Measurements from ENCODE around the gene INSL3.

The INSL3 gene

GRCh38 chr19:17817668-17818363 lies 3.5 kb downstream of the INSL3 start:
- H3K9me3 ChIP-seq (replicated peaks; ENCODE audit: insufficient read depth, low read length), result no peaks in the 10 kb centered on the region
- H3K4me2 ChIP-seq (ENCODE audit: low read depth, low read length), result no peak overlapping the region
- no peaks in the 10 kb centered on the region for H3K79me2 ChIP-seq (ENCODE audit: low read length)
- H3K9ac ChIP-seq (ENCODE audit: low read length), result no peak overlapping the region
- no peak overlapping the region for H3K4me3 ChIP-seq (ENCODE audit: low read length)
- no peak for DNase-seq
- H3K9me2 ChIP-seq (replicated peaks; ENCODE audit: insufficient read depth, low read length), result no peaks in the 10 kb centered on the region
- no peak overlapping the region for H3K27ac ChIP-seq (ENCODE audit: low read length)
- no peaks in the 10 kb centered on the region for H3K36me3 ChIP-seq (replicated peaks; ENCODE audit: insufficient read depth, low read length)
- TF ChIP-seq EZH2phosphoT487 (IDR thresholded peaks at IDR 0.05; ENCODE audit: low read length) (no peak), CTCF (IDR thresholded peaks at IDR 0.05; ENCODE audit: low read length) (no peak), EZH2 (optimal IDR thresholded peaks at IDR 0.05; ENCODE audit: low read depth, low read length) (no peak)
- no peaks in the 10 kb centered on the region for H3F3A ChIP-seq (ENCODE audit: insufficient read depth, low read length)
- no peak overlapping the region for H2AFZ ChIP-seq (ENCODE audit: low read length)
- peaks cover 16% of the 10 kb centered on the region for H3K27me3 ChIP-seq (replicated peaks; ENCODE audit: insufficient read depth, low read length)
- no peaks in the 10 kb centered on the region for H3K4me1 ChIP-seq (ENCODE audit: low read length)
- H4K20me1 ChIP-seq (ENCODE audit: insufficient read depth, low read length), result no peaks in the 10 kb centered on the region

- no peak for TF ChIP-seq EZH2phosphoT487 (IDR thresholded peaks at IDR 0.05; ENCODE audit: low read length)
- TF ChIP-seq CTCF (IDR thresholded peaks at IDR 0.05; ENCODE audit: low read length), result no peak
- no peak for TF ChIP-seq EZH2 (optimal IDR thresholded peaks at IDR 0.05; ENCODE audit: low read depth, low read length)
- Histone ChIP-seq H3K27me3 (replicated peaks; ENCODE audit: insufficient read depth, low read length) (peaks cover 61% of the 10 kb centered on the region), H3K79me2 (ENCODE audit: low read length) (no peaks in the 10 kb centered on the region), H3F3A (ENCODE audit: insufficient read depth, low read length) (no peaks in the 10 kb centered on the region), H3K9ac (ENCODE audit: low read length) (no peak overlapping the region), H2AFZ (ENCODE audit: low read length) (no peak overlapping the region), H3K4me3 (ENCODE audit: low read length) (no peak overlapping the region), H3K9me2 (replicated peaks; ENCODE audit: insufficient read depth, low read length) (no peaks in the 10 kb centered on the region), H4K20me1 (ENCODE audit: insufficient read depth, low read length) (no peaks in the 10 kb centered on the region), H3K4me2 (ENCODE audit: low read depth, low read length) (no peak overlapping the region), H3K36me3 (replicated peaks; ENCODE audit: insufficient read depth, low read length) (no peaks in the 10 kb centered on the region), H3K27ac (ENCODE audit: low read length) (no peak overlapping the region), H3K4me1 (ENCODE audit: low read length) (no peaks in the 10 kb centered on the region), H3K9me3 (replicated peaks; ENCODE audit: insufficient read depth, low read length) (no peaks in the 10 kb centered on the region)
- DNase-seq, result no peak
These were observed 9.2 kb downstream of the INSL3 start for GRCh38 chr19:17812099-17812498.

GRCh38 chr19:17811681-17812080 lies 9.6 kb downstream of the INSL3 start:
- no peak for TF ChIP-seq EZH2 (optimal IDR thresholded peaks at IDR 0.05; ENCODE audit: low read depth, low read length)
- TF ChIP-seq CTCF (IDR thresholded peaks at IDR 0.05; ENCODE audit: low read length), result no peak
- TF ChIP-seq EZH2phosphoT487 (IDR thresholded peaks at IDR 0.05; ENCODE audit: low read length), result no peak
- H3K4me2 ChIP-seq (ENCODE audit: low read depth, low read length), result no peak overlapping the region
- H3F3A ChIP-seq (ENCODE audit: insufficient read depth, low read length), result no peaks in the 10 kb centered on the region
- no peaks in the 10 kb centered on the region for H3K36me3 ChIP-seq (replicated peaks; ENCODE audit: insufficient read depth, low read length)
- no peaks in the 10 kb centered on the region for H3K4me1 ChIP-seq (ENCODE audit: low read length)
- H3K4me3 ChIP-seq (ENCODE audit: low read length), result no peak overlapping the region
- no peak overlapping the region for H3K27ac ChIP-seq (ENCODE audit: low read length)
- DNase-seq, result no peak
- no peaks in the 10 kb centered on the region for H3K9me3 ChIP-seq (replicated peaks; ENCODE audit: insufficient read depth, low read length)
- peaks cover 65% of the 10 kb centered on the region for H3K27me3 ChIP-seq (replicated peaks; ENCODE audit: insufficient read depth, low read length)
- no peaks in the 10 kb centered on the region for H3K9me2 ChIP-seq (replicated peaks; ENCODE audit: insufficient read depth, low read length)
- H3K79me2 ChIP-seq (ENCODE audit: low read length), result no peaks in the 10 kb centered on the region
- H4K20me1 ChIP-seq (ENCODE audit: insufficient read depth, low read length), result no peaks in the 10 kb centered on the region
- H2AFZ ChIP-seq (ENCODE audit: low read length), result no peak overlapping the region
- H3K9ac ChIP-seq (ENCODE audit: low read length), result no peak overlapping the region
